Adrenal gland (tissue), 12 donors: ENCODE measurements around the gene SIK2. TPM values are rescaled to one million over a fixed set of nuclear protein-coding genes. Genes with fewer than 3 reads are reported as not detected.

Experiments used
- DNase-seq, 7 donors: peaks; one replicate each; pipeline ENCODE4 v3.0.0-alpha.2; 2019 to 2020
- H3K27ac ChIP-seq, 5 donors: fragments of 200-600 bp; sonication (generic) in 4 of 5; 1 replicate in 3 of 5; 2 replicates in 2 of 5; pipeline versions ENCODE4 v1.5.1 to v1.8.0; 2016 to 2020; ENCODE audit warnings: mild to moderate bottlenecking in 1 of 5
- H3K27me3 ChIP-seq: fragments of 200-600 bp; 2 replicates; pipeline ENCODE4 v1.8.0; 2021
- H3K36me3 ChIP-seq, 2 donors: fragments of 200-600 bp; replicated peaks in 1 of 2; 1 replicate in 1 of 2; 2 replicates in 1 of 2; pipeline versions ENCODE4 v1.5.1 to v1.8.0; 2018 to 2022
- H3K4me1 ChIP-seq, 2 donors: fragments of 200-600 bp; replicated peaks in 1 of 2; 1 replicate in 1 of 2; 2 replicates in 1 of 2; pipeline versions ENCODE4 v1.5.1 to v1.8.0; 2018 to 2021
- H3K4me3 ChIP-seq, 4 donors: fragments of 200-600 bp; sonication (generic) in 3 of 4; one replicate each; pipeline ENCODE4 v1.5.1; 2016 to 2018
- H3K9me3 ChIP-seq, 3 donors: fragments of 200-600 bp; sonication (generic) in 1 of 3; replicated peaks in 1 of 3; 1 replicate in 2 of 3; 2 replicates in 1 of 3; pipeline versions ENCODE4 v1.5.1 to v1.8.0; 2016 to 2021
- POLR2A ChIP-seq, 2 donors: fragments of 450-650 bp; IDR thresholded peaks; one replicate each; pipeline ENCODE4 v1.6.1; 2017; ENCODE audit warnings: antibody characterized with exemption in 2 of 2, mild to moderate bottlenecking in 2 of 2, moderate library complexity in 1 of 2
- WGBS, 4 donors: extraction: QIAGEN DNeasy Blood & Tissue Kit in 2 of 4; methylation state at CpG; one replicate each; pipeline versions ENCODE4 v1.1.5 to v1.1.7; 2013 to 2017; 5-methylcytosine and 5-hydroxymethylcytosine counted together
- intact Hi-C, 2 donors: fragments of 100-400 bp; cut with DNase I; formaldehyde crosslinking; loops; one replicate each; pipeline versions ENCODE4 v1.14.1 to v1.15.0; 2022 to 2023
- polyA plus RNA-seq, 3 donors: library from polyadenylated mRNA; stranded (reverse); fragments of 200-250 nt in 2 of 3; fragments of 350-450 nt in 1 of 3; fragmentation: Illumina TruSeq in 1 of 3; extraction: RNeasy Lipid Tissue Mini Kit (QIAGEN cat#74804) in 1 of 3; gene quantifications; one replicate each; pipeline ENCODE4 v1.2.3, GENCODE V29; 2013 to 2014
- total RNA-seq, 9 donors: library from RNA; depleted of rRNA in 4 of 9; stranded (reverse); fragments of >200 nt in 4 of 9; fragments of 120-200 nt in 1 of 9; fragmentation: NEBNext Ultra II Directional in 1 of 9; extraction: Animal tissue kit (Norgen Biotek cat#: 25700) in 1 of 9; gene quantifications; one replicate each; pipeline versions ENCODE4 v1.1.0 to v1.2.4, GENCODE V29; 2013 to 2023
- TF ChIP-seq, protein P1 (sequence below), 6 experiments: fragments of 450-650 bp in 4 of 6; fragments of 200-600 bp in 2 of 6; sonication (generic) in 1 of 6; IDR thresholded peaks; 1 replicate in 5 of 6; 2 replicates in 1 of 6; pipeline versions ENCODE4 v1.5.1 to v1.8.0; 2016 to 2021; ENCODE audit warnings: antibody characterized with exemption in 6 of 6, mild to moderate bottlenecking in 2 of 6, moderate library complexity in 1 of 6
- donor health status: healthy with polysubstance abuse.
- donor health status: Bipolar disorder and iron deficiency.
- donor health status: DM: yes; HTN: yes; CAD: no.
- donor health status: DM: no; HTN: no; CAD: no.
- donor health status: DM: no; HTN: no; CAD: no.
- donor health status: DM: yes; HTN: yes; CAD: no.

Gene SIK2
- total and polyA plus RNA-seq, 12 donors, result 7.6 to 33.0 (median 25.3) TPM

DNA sequence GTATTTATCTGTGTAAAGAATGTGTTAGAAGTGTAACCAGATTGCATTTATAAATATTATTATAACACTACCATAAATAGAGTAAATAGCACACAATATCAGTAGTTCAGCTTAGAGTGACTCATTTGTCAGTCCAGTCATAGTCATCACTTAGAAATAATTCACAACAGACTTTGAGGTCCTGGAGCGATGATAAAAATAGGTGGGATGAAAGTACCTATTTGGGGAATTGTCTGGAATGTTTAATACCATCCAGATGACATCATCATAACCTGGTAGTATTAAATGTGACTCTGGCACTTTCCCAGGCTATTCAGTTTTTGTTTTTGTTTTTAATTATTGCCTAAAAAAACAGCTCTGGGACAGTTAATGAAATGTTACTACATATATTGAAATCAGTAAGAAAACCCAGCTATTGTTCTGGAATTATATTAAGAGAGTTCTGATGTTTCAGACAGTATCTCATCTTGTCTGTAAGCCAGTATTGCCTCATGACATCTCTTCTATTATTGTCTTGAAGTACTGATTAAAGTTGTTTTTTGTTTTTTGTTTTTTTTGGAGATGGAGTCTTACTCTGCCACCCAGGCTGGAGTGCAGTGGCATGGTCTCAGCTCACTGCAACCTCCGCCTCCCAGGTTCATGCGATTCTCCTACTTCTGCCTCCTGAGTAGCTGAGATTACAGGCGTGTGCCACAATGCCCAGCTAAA is 74.8 kb downstream of the SIK2 start:
- Histone ChIP-seq H3K9me3 (peaks cover 0 to 5% (median 0%) of the 10 kb centered on the region in 3 donors), H3K4me3 (no peak overlapping the region), H3K36me3 (peaks cover 0 to 12% of the 10 kb centered on the region in 2 donors), H3K27ac (no peak overlapping the region), H3K27me3 (no peaks in the 10 kb centered on the region), H3K4me1 (peaks cover 5 to 8% of the 10 kb centered on the region in 2 donors)
- intact Hi-C loops, result loop anchor here in 1 of 2 donors (10.0 kb wide), 1 partner anchor 52 kb away; no protein-coding TSS in a partner anchor
- no peak for TF ChIP-seq POLR2A (IDR thresholded peaks at IDR 0.05)
- TF ChIP-seq, protein P1, sequence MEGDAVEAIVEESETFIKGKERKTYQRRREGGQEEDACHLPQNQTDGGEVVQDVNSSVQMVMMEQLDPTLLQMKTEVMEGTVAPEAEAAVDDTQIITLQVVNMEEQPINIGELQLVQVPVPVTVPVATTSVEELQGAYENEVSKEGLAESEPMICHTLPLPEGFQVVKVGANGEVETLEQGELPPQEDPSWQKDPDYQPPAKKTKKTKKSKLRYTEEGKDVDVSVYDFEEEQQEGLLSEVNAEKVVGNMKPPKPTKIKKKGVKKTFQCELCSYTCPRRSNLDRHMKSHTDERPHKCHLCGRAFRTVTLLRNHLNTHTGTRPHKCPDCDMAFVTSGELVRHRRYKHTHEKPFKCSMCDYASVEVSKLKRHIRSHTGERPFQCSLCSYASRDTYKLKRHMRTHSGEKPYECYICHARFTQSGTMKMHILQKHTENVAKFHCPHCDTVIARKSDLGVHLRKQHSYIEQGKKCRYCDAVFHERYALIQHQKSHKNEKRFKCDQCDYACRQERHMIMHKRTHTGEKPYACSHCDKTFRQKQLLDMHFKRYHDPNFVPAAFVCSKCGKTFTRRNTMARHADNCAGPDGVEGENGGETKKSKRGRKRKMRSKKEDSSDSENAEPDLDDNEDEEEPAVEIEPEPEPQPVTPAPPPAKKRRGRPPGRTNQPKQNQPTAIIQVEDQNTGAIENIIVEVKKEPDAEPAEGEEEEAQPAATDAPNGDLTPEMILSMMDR (IDR thresholded peaks at IDR 0.05), result no peak
- DNase-seq, result no peak
- WGBS, 4 donors, result 83 to 87% (median 86%) methylated on average over 4 of the region's 4 CpGs

DNA sequence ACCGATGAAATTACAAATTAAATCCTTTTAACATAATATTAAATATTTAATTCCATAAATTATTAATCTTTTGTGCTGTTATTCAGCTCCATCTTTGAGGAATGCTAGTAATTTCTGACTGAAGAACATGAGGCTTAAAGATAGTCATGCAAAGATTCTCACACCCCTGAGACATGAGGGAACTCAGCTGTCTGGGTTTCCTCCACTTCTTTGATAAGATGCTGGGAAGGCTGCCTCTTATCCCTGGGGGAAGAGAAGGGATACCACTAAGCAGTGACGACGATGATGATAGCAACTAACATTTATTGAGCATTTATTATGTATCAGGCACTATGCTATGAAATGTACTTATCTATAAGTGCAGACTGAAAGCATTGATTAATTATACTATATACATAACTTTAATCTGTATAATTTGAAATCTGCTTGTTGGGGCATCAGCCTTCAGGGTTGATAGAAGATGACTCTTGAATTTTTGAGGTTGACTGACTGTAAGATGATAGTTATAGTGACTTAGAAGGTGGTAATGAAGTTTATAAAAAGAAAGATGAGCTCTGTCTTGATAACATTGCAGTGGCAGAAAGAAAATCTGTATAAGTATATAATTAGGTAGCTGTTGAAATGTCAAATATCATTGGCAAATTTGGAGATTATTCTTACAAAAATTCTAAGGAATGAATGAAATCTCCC is 78.4 kb downstream of the SIK2 start:
- no peak for DNase-seq
- Histone ChIP-seq H3K4me1 (peaks cover 5 to 8% of the 10 kb centered on the region in 2 donors), H3K4me3 (no peak overlapping the region), H3K9me3 (peaks cover 0 to 5% (median 0%) of the 10 kb centered on the region in 3 donors), H3K27ac (no peak overlapping the region), H3K36me3 (no peaks in the 10 kb centered on the region), H3K27me3 (no peaks in the 10 kb centered on the region)
- WGBS, 4 donors, result 90 to 97% (median 95%) methylated on average over 3 of the region's 3 CpGs
- TF ChIP-seq, protein P1 (IDR thresholded peaks at IDR 0.05), result no peak
- no peak for TF ChIP-seq POLR2A (IDR thresholded peaks at IDR 0.05)
- intact Hi-C loops, result no loop called here

DNA sequence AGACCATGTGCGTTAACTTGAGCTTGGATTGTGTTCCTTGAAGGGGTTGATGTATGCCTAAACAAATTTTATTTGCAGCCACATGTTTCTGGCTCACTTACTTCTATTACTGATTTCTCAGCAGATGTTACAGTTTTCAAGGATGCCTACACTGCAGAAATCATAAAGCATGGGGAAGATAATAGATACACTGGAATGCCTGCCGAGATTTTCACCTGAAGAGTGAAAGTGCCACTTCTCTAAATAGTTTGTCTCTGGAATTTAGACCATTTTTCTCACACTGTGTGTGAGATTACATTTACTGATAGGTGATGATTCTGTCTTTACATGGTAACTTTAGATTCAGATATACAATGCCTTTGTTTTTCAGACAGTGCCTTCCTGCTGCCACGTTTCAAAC is 81.6 kb downstream of the SIK2 start:
- intact Hi-C loops, result no loop called here
- no peaks in the 10 kb centered on the region for H3K4me1 ChIP-seq
- DNase-seq, result no peak
- WGBS, 4 donors, result 95 to 99% (median 96%) methylated on average over 3 of the region's 3 CpGs
- H3K36me3 ChIP-seq, result peaks cover 0 to 10% of the 10 kb centered on the region in 2 donors
- no peak for TF ChIP-seq POLR2A (IDR thresholded peaks at IDR 0.05)
- TF ChIP-seq, protein P1 (IDR thresholded peaks at IDR 0.05), result no peak
- H3K4me3 ChIP-seq, result no peak overlapping the region
- H3K27ac ChIP-seq, result no peak overlapping the region
- no peaks in the 10 kb centered on the region for H3K27me3 ChIP-seq
- H3K9me3 ChIP-seq, result peaks cover 0 to 5% (median 0%) of the 10 kb centered on the region in 3 donors

DNA sequence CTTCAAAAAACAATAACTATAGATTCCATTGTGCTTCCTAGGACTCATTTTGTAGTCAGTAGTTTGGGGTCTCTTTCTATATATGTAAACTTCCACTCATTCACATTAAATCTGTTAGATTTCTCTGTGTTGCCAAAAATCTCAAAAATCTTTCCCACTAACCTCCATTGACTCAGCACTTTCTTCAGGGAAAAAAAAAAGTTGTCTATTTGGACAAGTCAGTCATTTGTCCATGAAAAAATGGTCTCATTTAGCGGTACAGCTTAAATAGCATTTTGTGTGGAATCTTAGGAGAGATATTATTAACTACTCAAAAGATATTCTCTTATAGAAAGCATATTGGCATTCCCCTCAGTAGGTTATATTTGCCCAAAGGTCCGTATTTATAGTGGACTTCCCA is 82.0 kb downstream of the SIK2 start:
- 92 to 96% (median 96%) methylated on average over 2 of the region's 2 CpGs for WGBS, 4 donors

More for the DNA sequence above, 82.0 kb downstream of the SIK2 start:
- Histone ChIP-seq H3K4me3 (no peak overlapping the region), H3K9me3 (peaks cover 0 to under 1% (median 0%) of the 10 kb centered on the region in 3 donors), H3K36me3 (peaks cover 0 to 14% of the 10 kb centered on the region in 2 donors), H3K27me3 (no peaks in the 10 kb centered on the region), H3K4me1 (no peaks in the 10 kb centered on the region), H3K27ac (no peak overlapping the region)
- no peak for DNase-seq
- intact Hi-C loops, result no loop called here
- no peak for TF ChIP-seq POLR2A (IDR thresholded peaks at IDR 0.05)
- TF ChIP-seq, protein P1 (IDR thresholded peaks at IDR 0.05), result no peak
